ENCODE measurements around the gene CTNNA3.

Gene CTNNA3

DNA sequence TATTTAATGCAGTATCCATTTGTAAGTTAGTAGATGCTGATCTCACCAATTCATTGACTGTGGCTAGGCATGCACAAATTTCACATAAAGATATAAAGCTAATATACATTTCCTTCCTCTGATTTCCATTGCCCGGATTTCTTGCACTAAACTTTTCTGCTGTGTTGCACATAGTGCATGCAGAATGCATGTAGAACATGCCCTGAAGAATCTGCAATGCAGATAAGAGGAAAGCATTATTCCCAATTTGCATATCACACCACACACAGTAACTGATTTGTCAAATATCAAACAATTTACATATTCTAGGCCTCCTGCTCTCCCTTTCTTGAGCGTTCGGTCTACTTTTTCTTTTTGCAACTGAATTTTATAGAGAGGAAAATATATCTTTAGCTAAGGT, 646.0 kb downstream of the CTNNA3 start:
- H3K4me3 ChIP-seq (ENCODE audit: low read depth, low read length) = no peak overlapping the region

DNA sequence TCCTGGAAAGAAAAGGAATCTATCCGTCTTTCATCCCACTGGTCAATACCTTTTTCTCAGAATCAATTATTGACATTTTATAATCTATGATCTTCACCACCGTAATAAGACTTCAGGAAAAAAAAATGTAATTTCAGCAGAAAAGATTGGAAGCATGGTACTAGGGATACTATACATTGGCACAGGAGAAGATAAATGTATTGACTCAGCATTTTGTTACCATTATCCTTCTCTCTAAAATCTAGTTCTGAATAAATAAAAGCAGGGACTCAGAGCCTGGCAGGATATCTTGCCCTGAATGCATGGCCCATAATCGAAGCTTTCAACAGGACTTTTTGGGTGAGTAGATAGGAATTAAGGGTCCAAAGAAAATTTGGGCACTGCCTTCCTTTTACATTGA, 649.5 kb downstream of the CTNNA3 start:
- no peak overlapping the region for H3K4me3 ChIP-seq (ENCODE audit: low read depth, low read length)

DNA sequence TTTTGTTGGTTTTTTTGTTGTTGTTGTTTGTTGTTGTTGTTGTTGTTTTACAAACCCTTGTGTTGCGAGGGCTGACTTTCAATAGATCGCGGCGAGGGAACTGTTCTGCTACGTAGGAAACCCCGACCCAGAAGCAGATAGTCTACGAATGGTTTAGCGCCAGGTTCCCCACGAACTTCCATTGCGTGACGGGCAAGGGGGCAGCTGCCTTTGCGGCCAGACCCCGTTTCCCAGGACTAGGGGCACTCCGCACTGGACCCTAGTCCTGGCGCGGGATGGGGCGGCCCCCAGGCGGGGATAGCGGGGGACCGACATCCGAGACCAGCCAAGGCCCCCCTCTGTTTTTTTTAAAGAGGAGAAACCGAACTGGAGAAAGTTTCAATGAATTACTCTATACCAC, 650.6 kb downstream of the CTNNA3 start:
- H3K4me3 ChIP-seq (ENCODE audit: low read depth, low read length) = no peak overlapping the region

DNA sequence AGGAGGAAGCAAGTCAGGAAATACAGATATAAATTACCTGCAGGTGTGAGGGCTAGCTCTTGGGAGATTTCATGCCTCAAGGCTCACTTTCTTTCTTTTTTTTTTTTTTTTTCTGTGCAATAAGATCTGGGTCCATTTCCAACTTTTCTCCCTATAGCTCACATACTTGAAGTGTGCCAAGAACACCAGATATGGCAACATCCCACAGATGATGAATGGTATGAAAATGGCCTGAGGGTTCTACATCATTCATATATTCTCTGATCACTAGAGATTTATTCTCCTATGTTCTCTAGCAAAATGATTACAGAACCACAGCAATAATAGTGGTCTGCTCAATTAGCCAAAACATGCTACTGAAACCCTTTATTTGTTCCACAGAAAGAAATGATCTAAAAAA, 653.0 kb downstream of the CTNNA3 start:
- H3K4me3 ChIP-seq (ENCODE audit: low read depth, low read length) = no peak overlapping the region

DNA sequence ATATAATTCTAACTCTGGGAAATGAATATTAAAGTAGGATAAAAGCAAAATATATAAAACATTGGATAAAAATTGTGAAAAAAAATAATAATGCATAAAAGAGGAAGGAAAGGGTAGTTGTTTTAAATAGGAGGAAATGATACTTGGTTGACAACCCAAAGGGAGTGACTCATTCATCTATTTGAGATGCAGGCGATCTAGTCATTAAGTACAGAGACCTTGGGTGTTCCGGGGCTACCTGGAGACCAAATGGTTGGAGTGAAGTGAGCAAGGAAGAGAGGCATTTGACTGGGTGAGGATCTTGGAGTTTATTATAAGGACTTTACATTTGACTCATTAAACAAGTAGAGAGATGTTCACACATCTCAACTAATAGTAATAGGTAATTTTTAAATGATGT, 659.2 kb downstream of the CTNNA3 start:
- no peak overlapping the region for H3K4me3 ChIP-seq (ENCODE audit: low read depth, low read length)

DNA sequence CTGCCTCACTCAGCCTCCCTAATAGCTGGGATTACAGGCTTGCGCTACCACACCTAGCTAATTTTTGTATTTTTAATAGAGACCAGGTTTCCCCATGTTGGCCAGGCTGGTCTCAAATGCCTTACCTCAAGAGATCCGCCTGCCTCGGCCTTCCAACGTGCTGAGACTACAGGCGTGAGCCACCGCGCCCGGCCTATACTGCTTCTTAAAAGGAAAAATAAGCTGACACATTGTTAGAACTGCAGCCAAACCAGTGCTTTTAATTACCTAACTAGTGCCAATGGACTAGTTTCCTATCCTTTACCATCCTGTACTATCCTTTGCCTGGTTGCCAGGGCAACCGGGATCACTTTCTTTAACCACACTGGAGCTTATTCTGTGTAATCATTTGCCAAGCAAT, 662.1 kb downstream of the CTNNA3 start:
- H3K4me3 ChIP-seq (ENCODE audit: low read depth, low read length) = no peak overlapping the region

DNA sequence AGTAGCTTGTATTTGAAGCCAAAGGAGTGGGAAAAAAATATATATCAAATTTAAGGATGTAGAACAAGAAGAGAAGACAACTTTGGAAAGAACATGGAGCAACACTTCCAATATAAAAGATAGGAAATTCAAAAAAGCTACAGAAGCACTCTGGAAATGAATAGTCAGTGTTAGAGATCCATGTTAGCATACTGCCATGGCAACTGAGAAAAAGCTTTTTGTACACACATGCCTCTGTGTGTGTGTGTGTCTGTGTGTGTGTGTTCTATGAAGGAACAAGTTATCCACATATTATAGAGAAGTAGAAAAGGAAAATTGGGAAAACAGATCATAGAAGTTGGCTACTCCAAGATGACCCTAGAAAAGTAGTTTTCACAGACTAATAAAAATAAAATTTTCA, 673.9 kb downstream of the CTNNA3 start:
- no peak overlapping the region for H3K4me3 ChIP-seq (ENCODE audit: low read depth, low read length)

DNA sequence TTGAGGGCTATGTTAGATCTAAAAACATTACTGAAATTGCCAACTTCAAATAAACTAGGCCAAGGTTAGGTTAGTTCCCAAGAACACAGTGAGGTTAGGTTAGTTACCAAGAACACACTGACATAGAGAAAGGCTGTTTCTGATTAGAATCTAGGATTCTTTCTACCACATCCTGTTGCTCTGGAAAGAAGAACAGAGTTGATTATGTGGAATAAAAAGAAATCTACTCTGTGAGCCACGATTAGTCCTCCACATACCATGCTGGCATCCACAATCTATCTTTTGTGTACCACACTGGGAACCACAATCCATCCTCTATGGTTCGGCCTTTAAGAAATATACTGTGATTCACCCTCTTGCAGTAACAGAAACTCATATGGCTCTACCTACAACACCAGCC, 678.8 kb downstream of the CTNNA3 start:
- no peak overlapping the region for H3K4me3 ChIP-seq (ENCODE audit: low read depth, low read length)

DNA sequence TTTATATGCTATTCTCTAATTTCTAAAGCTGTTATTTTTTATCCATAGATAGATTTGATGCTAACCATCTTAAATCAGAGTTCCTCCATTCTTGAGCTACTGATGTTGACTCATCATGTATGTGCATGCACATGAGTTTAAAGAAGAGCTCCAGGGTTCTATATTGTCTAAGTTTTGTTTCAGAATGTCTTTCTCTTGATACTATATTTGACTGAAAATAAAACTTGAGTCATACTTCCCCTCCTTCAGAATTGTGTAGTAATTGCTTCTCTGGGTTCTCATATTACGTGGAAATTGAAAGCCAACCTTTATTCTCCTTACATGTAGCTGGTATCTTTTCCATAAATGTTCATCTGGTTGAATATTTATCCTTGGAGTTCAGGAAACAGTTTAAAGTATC, 680.8 kb downstream of the CTNNA3 start:
- H3K4me3 ChIP-seq (ENCODE audit: low read depth, low read length) = no peak overlapping the region

DNA sequence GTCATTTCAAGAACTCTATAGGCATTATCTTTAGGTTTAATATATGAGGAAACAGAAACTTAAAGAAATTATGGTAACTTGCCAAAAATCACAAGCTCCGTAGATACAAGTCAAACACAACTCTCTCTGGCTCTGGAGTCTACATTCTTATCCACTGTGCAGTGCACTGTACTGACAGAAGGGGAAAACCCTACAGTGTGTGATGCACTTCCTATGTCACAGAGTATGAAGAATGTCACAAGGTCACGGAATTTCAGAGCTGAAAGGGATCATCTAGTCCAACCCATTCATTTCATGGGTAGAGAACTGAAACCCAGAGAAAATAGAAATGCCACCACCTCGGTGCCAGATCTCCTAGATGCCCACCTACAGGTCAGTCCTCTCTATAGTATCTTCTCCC, 684.0 kb downstream of the CTNNA3 start:
- H3K4me3 ChIP-seq (ENCODE audit: low read depth, low read length) = no peak overlapping the region

DNA sequence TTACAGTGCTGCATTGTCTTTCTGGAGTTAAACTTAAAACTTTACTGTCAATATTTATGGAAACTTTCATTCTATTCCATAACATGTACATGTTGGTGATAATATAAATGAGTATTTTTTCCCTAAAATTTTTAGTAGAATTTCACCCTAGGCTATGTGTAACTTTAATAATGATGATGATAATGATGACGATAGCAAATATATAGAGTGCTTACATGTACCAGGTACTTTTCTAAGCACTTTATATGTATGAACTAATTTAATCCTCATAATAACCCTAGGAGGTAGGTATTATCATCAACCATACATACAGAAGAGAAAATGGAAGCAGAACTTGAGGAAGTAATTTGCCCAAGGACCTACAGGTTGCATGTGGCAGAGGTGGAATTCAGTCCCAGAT, 684.5 kb downstream of the CTNNA3 start:
- H3K4me3 ChIP-seq (ENCODE audit: low read depth, low read length) = no peak overlapping the region

DNA sequence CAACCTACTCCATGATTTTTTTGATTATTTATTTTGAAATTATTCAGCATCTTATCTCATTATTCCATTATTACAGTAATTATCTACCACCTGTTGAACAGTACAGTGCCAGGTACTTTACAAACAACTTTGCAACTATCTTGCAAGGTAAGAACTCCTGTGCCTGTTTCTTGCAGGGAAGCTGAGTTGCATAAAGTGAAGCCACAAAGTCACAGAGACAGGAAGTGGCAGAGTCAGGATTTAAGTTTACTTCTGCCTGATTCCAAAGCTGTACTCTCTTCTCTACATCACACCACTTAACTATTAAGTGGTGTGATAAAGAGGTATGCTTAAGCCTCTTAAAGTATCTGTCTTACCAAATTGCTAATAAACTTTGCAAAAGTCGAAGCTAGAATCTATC, 690.0 kb downstream of the CTNNA3 start:
- H3K4me3 ChIP-seq (ENCODE audit: low read depth, low read length) = no peak overlapping the region

DNA sequence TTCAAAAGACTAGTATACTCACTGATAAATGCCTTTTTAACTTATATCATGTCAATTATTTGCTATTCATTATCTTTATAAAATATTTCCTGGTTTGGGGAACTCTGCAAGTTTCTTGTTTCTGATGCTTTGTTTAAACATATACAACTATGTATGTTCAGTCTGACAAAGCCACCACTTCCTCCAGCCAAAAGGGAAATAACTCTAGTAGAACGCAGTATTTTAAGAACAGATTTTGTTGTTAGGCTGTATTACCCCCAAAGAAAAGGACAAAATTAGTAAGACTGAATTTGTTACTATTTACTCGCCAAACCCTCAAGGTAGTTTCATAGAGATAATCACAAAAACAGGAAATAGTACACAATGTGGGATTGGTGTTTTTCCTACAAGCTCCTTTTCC, 691.3 kb downstream of the CTNNA3 start:
- H3K4me3 ChIP-seq (ENCODE audit: low read depth, low read length) = no peak overlapping the region

DNA sequence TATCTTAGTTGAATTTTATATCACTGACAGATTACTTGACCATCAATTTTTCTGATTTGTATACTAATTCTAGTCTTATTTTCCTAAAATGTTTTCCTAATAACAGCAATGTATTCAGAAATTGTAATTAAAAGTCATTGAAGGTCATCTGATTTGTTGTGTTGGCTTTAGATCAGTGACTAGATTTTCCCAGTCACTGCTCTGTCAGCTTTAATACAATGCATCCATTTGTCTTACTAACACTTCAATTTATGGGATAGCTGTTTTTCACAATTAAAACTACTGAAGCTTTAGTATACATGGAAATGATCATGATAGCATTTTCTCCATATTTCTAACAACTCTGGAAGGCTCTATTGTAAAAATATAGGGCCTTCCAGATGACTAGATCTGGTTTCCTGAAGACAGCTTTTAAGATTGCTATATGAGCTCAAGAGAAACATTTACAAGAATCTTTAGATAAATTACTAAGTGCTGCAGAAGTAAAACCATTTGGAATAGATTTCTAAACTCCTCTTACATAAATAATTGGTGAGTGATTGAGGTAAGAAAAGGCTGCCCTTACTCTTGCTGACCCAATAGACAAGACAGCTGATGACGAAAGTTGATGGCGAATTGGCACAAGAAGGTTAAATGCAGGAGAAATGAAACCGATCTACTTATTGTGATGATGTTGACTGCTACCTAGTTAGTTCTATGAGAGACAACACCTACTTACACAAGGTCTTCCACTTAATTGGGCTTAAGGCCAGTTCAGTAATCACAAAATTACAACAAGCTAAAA, 696.0 kb downstream of the CTNNA3 start:
- no peak overlapping the region for H3K4me3 ChIP-seq (ENCODE audit: low read depth, low read length)

DNA sequence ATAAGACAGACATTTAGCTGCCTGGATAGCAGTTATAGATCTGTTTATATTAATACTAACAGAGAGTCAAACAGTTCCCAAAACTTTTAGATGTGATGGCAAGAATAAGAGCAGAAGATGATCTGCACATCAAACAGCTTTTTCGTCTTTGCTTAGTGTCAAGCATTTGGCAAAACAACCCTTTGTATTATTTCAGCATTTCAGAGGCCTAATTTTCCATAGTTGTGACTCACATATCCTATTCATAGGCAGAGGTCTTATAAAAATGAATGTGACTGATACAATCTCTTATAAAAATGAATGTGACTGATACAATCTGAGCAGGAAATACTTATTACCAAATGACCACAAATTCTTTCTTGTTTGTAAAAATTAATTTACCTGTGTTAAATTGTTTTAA, 699.0 kb downstream of the CTNNA3 start:
- no peak overlapping the region for H3K4me3 ChIP-seq (ENCODE audit: low read depth, low read length)

DNA sequence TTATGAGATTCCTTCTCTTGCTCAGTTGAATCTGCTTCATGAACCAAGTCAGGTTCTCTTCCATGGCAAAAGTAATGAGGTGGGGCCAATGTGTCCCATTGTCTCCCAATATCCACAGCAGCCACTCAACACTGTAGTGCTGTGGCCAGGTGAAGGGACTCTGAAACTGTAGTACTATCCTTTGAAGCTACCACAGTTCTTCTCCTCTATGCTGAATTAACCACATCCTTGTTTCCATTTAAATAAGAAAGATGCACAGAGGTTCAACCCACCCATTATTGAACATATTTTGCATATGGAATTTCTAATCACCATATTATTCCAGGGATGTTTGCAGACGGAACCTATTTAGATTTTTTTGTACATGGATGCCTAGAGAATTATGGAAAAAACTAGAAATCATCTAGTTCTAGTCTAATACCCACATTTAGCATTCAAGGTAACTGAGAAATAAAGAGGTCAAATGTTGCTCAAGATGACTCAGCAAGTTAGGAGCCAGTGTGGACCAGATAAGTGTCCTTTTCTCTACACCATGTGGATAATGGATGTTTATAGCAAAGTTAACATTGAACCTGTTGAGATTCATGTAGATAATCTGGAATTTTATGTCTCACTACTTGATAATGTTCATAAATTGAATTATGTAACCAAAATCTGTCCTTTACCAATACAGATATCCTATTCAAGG, 705.7 kb downstream of the CTNNA3 start:
- H3K4me3 ChIP-seq (ENCODE audit: low read depth, low read length) = no peak overlapping the region

DNA sequence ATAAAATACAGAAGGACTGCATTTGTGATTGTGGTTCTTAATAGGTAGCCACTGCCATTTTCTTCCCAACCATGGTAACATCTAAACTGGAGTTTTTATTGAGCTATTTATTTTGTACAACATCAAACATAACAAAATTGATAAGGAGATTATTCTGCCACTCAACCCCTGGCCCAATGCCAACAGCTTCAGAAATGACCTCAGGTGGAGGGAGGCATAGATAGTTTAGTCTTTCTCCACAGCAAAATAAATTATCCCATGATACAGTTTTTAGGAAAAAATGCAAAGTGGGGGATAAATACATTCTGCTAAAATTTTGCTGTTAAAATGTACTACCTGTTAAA, 712.5 kb downstream of the CTNNA3 start:
- no peak overlapping the region for H3K4me3 ChIP-seq (ENCODE audit: low read depth, low read length)

DNA sequence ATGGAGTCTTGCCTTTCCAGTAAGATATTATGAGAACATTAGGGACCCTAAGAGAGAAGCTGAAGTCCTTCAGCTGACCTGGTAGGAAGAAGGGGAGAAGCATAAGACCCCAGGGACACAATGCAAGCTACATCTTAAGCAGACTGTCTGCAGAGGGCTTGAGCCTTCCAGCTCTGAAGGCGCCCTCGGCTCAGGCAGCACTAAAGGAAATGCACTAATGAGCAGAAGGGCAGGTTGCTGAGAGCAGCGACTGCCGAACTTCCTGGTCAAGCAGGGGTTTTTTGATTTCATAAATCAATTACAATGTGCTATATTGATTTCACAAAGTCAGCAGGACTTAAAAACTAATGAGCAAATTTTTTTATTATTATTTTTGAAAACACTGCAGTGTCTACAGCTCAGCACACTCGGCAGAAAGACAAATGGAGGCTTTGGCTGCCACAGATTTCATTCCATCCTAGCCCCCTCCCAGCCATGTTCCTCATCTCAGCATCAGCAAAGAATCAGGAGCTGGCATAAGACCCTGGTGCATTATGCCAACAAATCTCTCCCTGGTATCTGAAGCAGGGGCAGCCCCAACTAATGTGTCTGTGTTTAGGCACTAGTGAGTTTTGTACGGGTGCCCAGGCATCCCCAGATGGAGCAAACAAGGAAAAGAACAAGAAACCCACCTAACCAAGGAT, 713.1 kb downstream of the CTNNA3 start:
- no peak overlapping the region for H3K4me3 ChIP-seq (ENCODE audit: low read depth, low read length)

DNA sequence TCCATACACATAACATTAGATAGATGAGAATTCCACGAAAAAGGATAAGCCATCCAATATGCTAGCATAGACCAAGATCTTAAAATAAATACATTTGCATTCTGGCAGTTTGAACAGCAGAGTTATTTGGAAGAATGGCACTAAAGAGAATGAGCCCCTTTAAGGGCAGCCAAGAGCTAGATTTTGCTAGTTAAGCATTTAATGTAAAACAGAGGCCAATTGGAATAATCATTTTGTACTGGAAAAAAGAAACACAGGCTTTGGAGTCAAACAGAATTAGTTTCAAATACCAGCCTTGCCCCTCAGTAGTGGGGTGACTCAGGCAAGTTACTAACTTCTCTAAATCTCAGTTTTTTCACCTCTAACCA, 714.0 kb downstream of the CTNNA3 start:
- no peak overlapping the region for H3K4me3 ChIP-seq (ENCODE audit: low read depth, low read length)

DNA sequence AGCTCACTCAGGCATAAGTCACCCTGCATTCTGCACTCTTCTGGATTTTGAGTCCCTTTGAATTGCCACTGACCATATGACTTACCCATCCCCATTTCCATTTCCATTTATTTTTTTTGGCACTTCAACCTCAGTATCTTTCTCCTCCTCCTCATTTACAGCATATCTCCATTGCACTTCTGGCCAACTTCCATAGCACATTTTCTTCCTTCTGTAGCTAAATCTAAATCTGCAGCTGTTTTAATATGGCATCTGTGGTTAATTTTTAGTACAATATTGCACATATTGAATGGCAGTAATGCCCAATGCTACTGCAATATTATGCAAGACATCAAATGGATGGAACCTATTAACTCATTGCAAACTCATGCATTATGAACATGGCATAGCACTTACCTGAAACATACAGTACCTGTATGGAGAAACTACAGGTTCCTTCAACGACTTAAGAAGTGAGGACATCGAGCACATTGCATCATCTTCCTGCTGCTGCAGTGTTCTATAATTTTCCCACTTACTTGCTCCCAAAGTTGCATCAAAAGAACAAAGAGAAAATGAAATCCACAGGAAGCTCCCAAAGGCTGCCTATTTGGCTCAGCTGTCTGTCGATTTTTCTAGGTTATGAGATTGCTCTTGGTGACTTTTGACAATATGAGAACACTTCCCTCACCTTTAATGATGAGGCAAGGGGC, 714.5 kb downstream of the CTNNA3 start:
- no peak overlapping the region for H3K4me3 ChIP-seq (ENCODE audit: low read depth, low read length)

DNA sequence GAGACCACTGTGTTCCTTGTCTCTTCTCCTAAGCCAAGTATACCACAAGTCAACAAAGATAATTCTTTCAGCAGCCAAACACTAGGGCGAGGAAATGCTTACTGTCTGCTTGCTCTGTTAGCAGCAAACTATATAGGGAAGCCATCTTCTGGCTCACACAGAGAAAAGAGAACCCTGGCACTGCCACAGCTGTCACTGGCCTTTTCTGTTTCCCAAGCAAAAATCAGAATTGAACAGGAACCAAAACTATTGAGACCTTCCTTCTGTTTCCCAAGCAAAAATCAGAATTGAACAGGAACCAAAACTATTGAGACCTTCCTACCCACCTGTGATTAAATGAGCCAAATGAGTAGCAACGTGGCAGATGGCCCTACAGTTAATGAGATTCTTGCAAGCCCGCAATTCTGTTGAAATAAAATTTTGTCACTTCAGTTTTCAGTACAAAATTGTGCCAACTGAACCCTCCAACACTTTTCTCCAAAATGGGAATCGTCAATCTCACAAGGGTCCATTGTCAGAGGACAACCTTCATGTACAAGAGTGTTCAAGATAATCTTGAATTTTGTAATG, 715.7 kb downstream of the CTNNA3 start:
- no peak overlapping the region for H3K4me3 ChIP-seq (ENCODE audit: low read depth, low read length)

All from iPS-11a (cell line).